Stomach (tissue), 4 donors: ENCODE measurements around the gene TNS1.

ENCODE experiments used
- CTCF ChIP-seq, 7 experiments: fragments of 450-650 bp in 4 of 7; fragments of 200-600 bp in 3 of 7; sonication (generic) in 3 of 7; IDR thresholded peaks; one replicate each; pipeline ENCODE4 v1.5.1; 2016 to 2019; ENCODE audit warnings: antibody characterized with exemption in 7 of 7, control low read depth in 2 of 7, mild to moderate bottlenecking in 1 of 7
- POLR2A ChIP-seq, 4 donors: fragments of 450-650 bp; IDR thresholded peaks; one replicate each; pipeline ENCODE4 v1.6.1; 2016; ENCODE audit warnings: antibody characterized with exemption in 4 of 4, control low read depth in 2 of 4, mild to moderate bottlenecking in 1 of 4, moderate library complexity in 1 of 4

- TF ChIP-seq POLR2A (IDR thresholded peaks at IDR 0.05) (no peak), CTCF (IDR thresholded peaks at IDR 0.05) (no peak)
These were observed 102.6 kb downstream of the TNS1 start for GRCh38 chr2:217900010-217900779.
